ENCODE data around the gene CLPX. TPM values are rescaled to one million over a fixed set of nuclear protein-coding genes. Genes with fewer than 3 reads are reported as not detected.

CLPX gene
- total RNA-seq, 1 experiment from 2014 or later = 19.3 TPM

- H3K9me2 ChIP-seq (replicated peaks; ENCODE audit: low read length) = no peaks in the 10 kb centered on the region
- TF ChIP-seq CTCF (conservative IDR thresholded peaks at IDR 0.05; ENCODE audit: low read depth, low read length) (no peak), EZH2phosphoT487 (IDR thresholded peaks at IDR 0.05; ENCODE audit: borderline replicate concordance, low read length) (no peak), EZH2 (IDR thresholded peaks at IDR 0.05; ENCODE audit: low read length, unreplicated experiment) (no peak)
- H3K27ac ChIP-seq (ENCODE audit: low read length) = no peak overlapping the region
- no peaks in the 10 kb centered on the region for H3K36me3 ChIP-seq (ENCODE audit: low read depth, low read length)
- no peak overlapping the region for H3K4me2 ChIP-seq (ENCODE audit: low read length)
- no peaks in the 10 kb centered on the region for H3K79me2 ChIP-seq (ENCODE audit: low read length)
- H3K4me3 ChIP-seq (ENCODE audit: low read length) = no peak overlapping the region
- DNase-seq = no peak
- no TSS peak for BruUV-seq (replicated peaks)
- ChIA-PET CTCF (no interaction called here), POLR2A (ENCODE audit: unreplicated experiment) (no interaction called here)
- H4K20me1 ChIP-seq (ENCODE audit: low read length) = no peaks in the 10 kb centered on the region
- no peak overlapping the region for H2AFZ ChIP-seq (ENCODE audit: low read length)
- no peaks in the 10 kb centered on the region for H3F3A ChIP-seq (ENCODE audit: low read length, unreplicated experiment)
- H3K9me3 ChIP-seq (ENCODE audit: low read length) = no peaks in the 10 kb centered on the region
- no peak overlapping the region for H3K9ac ChIP-seq (ENCODE audit: low read length)
- intact Hi-C loops (cut with micrococcal nuclease) = no loop called here
- no peaks in the 10 kb centered on the region for H3K27me3 ChIP-seq (ENCODE audit: low read length)
- ATAC-seq = no peak
- no peaks in the 10 kb centered on the region for H3K4me1 ChIP-seq (ENCODE audit: insufficient read depth, low read length)
Measured at GRCh38 chr15:65209701-65210643, 24.8 kb upstream of the CLPX start.

- intact Hi-C loops (cut with micrococcal nuclease) = no loop called here
- no peak overlapping the region for H3K4me3 ChIP-seq (ENCODE audit: low read length)
- no peaks in the 10 kb centered on the region for H3K4me1 ChIP-seq (ENCODE audit: insufficient read depth, low read length)
- H3K27me3 ChIP-seq (ENCODE audit: low read length) = no peaks in the 10 kb centered on the region
- H3K9me2 ChIP-seq (replicated peaks; ENCODE audit: low read length) = no peaks in the 10 kb centered on the region
- H3K27ac ChIP-seq (ENCODE audit: low read length) = no peak overlapping the region
- H3K79me2 ChIP-seq (ENCODE audit: low read length) = no peaks in the 10 kb centered on the region
- ChIA-PET POLR2A (ENCODE audit: unreplicated experiment) (no interaction called here), CTCF (no interaction called here)
- DNase-seq = no peak
- H2AFZ ChIP-seq (ENCODE audit: low read length) = no peak overlapping the region
- no peaks in the 10 kb centered on the region for H4K20me1 ChIP-seq (ENCODE audit: low read length)
- H3K9ac ChIP-seq (ENCODE audit: low read length) = no peak overlapping the region
- no TSS peak for BruUV-seq (replicated peaks)
- no peak for TF ChIP-seq EZH2phosphoT487 (IDR thresholded peaks at IDR 0.05; ENCODE audit: borderline replicate concordance, low read length)
- TF ChIP-seq CTCF (conservative IDR thresholded peaks at IDR 0.05; ENCODE audit: low read depth, low read length) = no peak
- no peak for TF ChIP-seq EZH2 (IDR thresholded peaks at IDR 0.05; ENCODE audit: low read length, unreplicated experiment)
- H3K4me2 ChIP-seq (ENCODE audit: low read length) = no peak overlapping the region
- no peak for ATAC-seq
- H3K9me3 ChIP-seq (ENCODE audit: low read length) = no peaks in the 10 kb centered on the region
- no peaks in the 10 kb centered on the region for H3K36me3 ChIP-seq (ENCODE audit: low read depth, low read length)
- H3F3A ChIP-seq (ENCODE audit: low read length, unreplicated experiment) = no peaks in the 10 kb centered on the region
Measured at GRCh38 chr15:65208647-65209046, 23.5 kb upstream of the CLPX start.

- ChIA-PET CTCF (no interaction called here), POLR2A (ENCODE audit: unreplicated experiment) (interaction anchor here (0.6 kb wide), 1 partner anchor 926 kb away, joined by 4 read pairs; no protein-coding TSS in a partner anchor)
- intact Hi-C loops (cut with micrococcal nuclease) = no loop called here
- Histone ChIP-seq H3K36me3 (ENCODE audit: low read depth, low read length) (no peaks in the 10 kb centered on the region), H3K27me3 (ENCODE audit: low read length) (no peaks in the 10 kb centered on the region), H3K9ac (ENCODE audit: low read length) (no peak overlapping the region), H3K4me2 (ENCODE audit: low read length) (no peak overlapping the region), H3K27ac (ENCODE audit: low read length) (no peak overlapping the region), H3K79me2 (ENCODE audit: low read length) (no peaks in the 10 kb centered on the region), H3K4me1 (ENCODE audit: insufficient read depth, low read length) (no peaks in the 10 kb centered on the region), H3F3A (ENCODE audit: low read length, unreplicated experiment) (no peaks in the 10 kb centered on the region), H3K4me3 (ENCODE audit: low read length) (no peak overlapping the region), H3K9me2 (replicated peaks; ENCODE audit: low read length) (no peaks in the 10 kb centered on the region), H4K20me1 (ENCODE audit: low read length) (no peaks in the 10 kb centered on the region), H2AFZ (ENCODE audit: low read length) (no peak overlapping the region), H3K9me3 (ENCODE audit: low read length) (no peaks in the 10 kb centered on the region)
- DNase-seq = no peak
- ATAC-seq = no peak
- TF ChIP-seq EZH2 (IDR thresholded peaks at IDR 0.05; ENCODE audit: low read length, unreplicated experiment) (no peak), CTCF (conservative IDR thresholded peaks at IDR 0.05; ENCODE audit: low read depth, low read length) (no peak)
- BruUV-seq (replicated peaks) = no TSS peak
Measured at GRCh38 chr15:65207280-65207840, 22.2 kb upstream of the CLPX start.

Data from PC-3 (cell line).